ENCODE data around the gene CTNNA2. TPM values are rescaled to one million over a fixed set of nuclear protein-coding genes. Genes with fewer than 3 reads are reported as not detected.

CTNNA2 gene
- total RNA-seq, 1 donor from 2014 or later = not detected

DNA sequence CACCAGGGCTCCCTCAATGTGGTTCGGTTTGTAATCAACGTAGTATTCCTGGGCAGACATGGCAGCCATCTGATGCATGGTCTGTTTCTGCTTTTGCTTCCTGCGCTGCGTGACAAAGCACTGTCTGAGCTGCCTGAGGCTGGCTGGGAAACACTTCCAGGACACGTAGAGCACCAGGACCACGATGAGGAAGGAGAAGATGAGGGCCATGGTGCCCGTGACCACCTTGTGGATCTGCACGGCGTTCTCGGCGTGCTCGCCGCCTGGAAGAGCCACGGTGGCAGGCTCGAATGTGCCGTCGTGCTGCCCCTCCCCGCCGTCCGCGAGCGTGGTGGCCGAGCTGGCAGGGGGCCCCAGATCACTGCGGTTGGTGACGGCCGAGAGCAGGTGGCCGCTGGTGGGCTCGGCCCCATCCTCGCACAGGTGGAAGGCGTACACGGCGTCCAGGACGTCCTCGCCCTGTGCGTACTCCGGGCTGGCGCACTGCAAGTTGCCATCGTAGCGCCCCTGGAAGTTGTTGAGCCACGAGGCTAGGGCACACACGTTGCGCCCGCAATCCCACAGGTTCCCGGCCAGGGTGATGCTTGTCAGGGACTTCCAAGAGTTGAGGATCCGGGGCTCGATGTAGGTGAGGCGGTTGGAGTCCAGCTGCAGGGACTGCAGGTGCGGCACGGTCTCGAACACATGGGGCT is 789.6 kb downstream of the CTNNA2 start:
- intact Hi-C loops (cut with micrococcal nuclease) = no loop called here
- Mint-ChIP-seq H3K27me3 (peaks cover 33% of the 10 kb centered on the region), H3K27ac (no peak overlapping the region), H3K4me3 (no peak overlapping the region), H3K4me1 (no peaks in the 10 kb centered on the region), H3K9me3 (no peaks in the 10 kb centered on the region), H3K36me3 (ENCODE audit: low read depth) (peaks cover 4% of the 10 kb centered on the region)
- no peak for DNase-seq

DNA sequence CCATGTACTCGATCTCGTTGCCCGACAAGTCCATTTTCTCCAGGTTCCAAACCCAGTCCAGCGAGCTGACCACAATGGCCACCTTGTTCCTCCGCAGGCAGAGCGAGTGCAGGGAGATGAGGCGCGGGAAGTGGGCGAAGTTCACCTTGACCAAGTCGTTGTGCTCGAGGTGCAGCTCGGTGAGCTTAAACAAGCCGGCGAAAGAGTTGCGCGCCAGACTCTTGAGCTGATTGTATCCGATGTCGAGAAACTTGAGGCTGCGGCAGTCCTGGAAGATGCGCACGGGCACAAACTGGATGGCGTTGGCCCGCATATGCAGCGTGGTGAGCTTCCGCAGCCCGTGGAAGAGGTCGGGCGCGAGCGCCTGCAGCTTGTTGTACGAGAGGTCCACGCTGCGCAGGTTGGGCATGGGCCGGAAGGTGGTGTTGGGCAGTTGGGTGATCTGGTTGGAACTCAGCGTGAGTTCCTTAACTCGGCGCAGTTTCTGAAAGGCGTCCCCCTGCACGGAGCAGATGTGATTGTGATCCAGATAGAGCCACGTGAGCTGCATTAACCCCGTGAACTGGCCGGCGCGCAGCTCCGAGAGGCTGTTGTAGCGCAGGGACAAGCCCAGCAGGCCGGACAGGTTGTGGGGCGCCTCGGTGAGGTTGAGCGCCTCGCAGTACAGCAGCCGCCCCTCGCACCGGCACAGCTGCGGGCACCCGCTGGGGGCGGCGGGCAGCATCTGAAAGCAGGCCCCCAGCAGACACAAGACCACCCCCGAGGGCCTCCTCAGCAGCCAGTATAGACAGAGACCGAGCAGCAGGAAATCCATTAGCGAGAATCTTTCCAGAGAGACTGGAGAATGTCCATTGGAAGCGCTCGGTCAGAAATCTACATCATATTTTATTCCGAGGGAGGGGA is 790.4 kb downstream of the CTNNA2 start:
- Mint-ChIP-seq H3K4me1 (no peaks in the 10 kb centered on the region), H3K27ac (no peak overlapping the region), H3K9me3 (no peaks in the 10 kb centered on the region), H3K27me3 (peaks cover 33% of the 10 kb centered on the region), H3K36me3 (ENCODE audit: low read depth) (peaks cover 4% of the 10 kb centered on the region), H3K4me3 (no peak overlapping the region)
- intact Hi-C loops (cut with micrococcal nuclease) = no loop called here
- DNase-seq = no peak

DNA sequence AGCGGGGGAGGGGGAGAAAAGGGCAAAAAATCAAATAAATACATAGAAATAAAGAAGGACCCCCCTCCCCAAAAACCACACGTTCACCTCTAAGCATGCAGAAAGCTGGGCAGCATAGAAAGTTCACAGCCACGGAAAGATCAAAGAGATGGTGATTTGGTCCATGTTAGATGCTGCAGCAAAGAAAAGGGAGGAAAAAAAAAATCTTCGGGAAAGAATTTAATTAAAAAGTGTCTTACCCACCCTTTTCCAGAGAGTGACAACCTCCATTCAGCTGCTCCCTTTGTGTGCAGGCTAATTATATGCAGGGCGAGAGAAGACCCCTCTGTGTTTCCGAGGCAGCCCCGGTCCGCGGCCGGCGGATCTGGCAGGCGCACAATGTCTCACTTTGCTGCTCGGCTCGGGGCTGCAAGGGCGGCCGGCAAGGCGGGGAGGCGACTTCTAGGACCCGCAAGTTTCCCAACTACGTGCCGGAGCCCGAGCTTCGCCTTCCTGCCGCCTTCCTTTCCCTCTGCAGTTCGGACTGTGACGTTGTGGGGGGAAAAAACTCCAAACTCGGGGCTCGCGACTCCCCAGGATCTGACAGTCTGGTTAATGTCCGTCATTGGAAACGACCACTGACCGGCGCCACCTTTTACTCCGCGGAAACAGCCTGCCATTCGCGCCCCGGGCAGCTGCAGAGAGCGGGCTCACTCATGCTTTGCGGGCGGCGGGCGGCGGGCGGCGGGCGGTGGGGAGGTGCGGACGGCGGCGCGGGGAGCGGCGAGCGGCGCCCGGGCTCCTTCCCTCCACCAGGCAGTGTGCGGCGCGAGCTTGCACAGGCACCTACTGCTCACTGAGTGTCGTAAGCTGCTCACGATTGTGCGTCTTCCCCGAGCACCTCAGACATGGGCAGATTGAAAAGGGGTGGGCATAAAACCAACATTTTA is 791.3 kb downstream of the CTNNA2 start, which contains the start of gene LRRTM1:
Gene LRRTM1, minus strand, starts transcription at position 844 of the 929 bp plus-strand sequence. CDS start 933 bp downstream, outside the sequence.
- no peak within 1 kb of the TSS for H3K4me3 Mint-ChIP-seq

DNA sequence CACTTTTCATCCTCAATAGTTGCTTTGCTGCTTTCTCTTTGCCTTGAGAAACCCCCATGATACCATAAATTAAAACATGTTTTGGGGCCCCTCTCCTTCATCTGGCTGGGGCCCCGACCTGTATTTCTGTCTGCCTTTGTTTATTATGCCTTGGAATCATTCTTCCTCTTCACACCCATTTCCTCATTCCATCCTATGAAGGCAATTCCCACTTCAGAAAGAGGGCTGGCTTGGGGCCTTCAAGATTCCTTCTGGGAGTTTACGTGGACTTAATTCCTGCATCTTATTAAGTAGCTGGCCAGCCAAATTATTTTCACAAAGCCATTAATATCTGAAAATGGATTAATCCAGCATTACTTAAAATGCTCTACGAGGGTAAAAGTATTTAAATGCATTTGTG is 798.5 kb downstream of the CTNNA2 start:
- Mint-ChIP-seq H3K4me3 (no peak overlapping the region), H3K36me3 (ENCODE audit: low read depth) (no peaks in the 10 kb centered on the region), H3K27ac (no peak overlapping the region), H3K27me3 (peaks cover 1% of the 10 kb centered on the region), H3K4me1 (no peaks in the 10 kb centered on the region), H3K9me3 (no peaks in the 10 kb centered on the region)
- DNase-seq = no peak
- intact Hi-C loops (cut with micrococcal nuclease) = no loop called here

More for the DNA sequence above, 791.3 kb downstream of the CTNNA2 start, which contains the start of gene LRRTM1:
- intact Hi-C loops (cut with micrococcal nuclease) = no loop called here
- Mint-ChIP-seq H3K27ac (no peak within 1 kb of the TSS), H3K27me3 (peaks cover 33% of the 10 kb centered on the region), H3K4me1 (no peaks in the 10 kb centered on the region), H3K9me3 (no peaks in the 10 kb centered on the region), H3K36me3 (ENCODE audit: low read depth) (peaks cover 4% of the 10 kb centered on the region)
- no peak for DNase-seq

DNA sequence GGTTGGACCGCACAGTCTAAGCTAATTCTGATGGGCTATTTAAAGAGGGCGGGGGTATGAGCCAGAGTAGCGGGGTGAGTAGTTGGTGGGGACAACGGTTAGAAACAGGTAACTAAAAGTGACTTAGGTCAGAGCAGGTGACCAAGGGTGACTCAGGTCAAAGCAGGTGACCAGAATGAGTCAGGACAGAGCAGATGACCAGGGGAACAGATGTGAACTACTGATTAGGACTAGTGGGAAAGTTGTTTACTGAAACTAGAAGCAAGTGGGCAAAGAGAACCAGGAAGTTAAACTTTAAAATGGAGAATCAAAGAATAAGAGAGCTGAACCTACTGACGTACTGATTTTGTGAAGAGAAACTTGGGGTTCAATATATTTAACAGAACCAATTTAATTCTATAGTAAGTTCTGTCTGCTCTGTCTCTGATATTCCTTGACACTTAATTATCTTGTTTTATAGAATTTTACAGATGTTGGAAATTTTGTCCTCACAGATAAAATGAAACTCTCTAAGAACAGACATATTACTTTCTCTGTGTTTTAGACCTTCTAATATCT is 799.5 kb downstream of the CTNNA2 start:
- Mint-ChIP-seq H3K4me3 (no peak overlapping the region), H3K27ac (no peak overlapping the region), H3K9me3 (no peaks in the 10 kb centered on the region), H3K27me3 (no peaks in the 10 kb centered on the region), H3K36me3 (ENCODE audit: low read depth) (no peaks in the 10 kb centered on the region), H3K4me1 (no peaks in the 10 kb centered on the region)
- intact Hi-C loops (cut with micrococcal nuclease) = no loop called here
- DNase-seq = no peak

DNA sequence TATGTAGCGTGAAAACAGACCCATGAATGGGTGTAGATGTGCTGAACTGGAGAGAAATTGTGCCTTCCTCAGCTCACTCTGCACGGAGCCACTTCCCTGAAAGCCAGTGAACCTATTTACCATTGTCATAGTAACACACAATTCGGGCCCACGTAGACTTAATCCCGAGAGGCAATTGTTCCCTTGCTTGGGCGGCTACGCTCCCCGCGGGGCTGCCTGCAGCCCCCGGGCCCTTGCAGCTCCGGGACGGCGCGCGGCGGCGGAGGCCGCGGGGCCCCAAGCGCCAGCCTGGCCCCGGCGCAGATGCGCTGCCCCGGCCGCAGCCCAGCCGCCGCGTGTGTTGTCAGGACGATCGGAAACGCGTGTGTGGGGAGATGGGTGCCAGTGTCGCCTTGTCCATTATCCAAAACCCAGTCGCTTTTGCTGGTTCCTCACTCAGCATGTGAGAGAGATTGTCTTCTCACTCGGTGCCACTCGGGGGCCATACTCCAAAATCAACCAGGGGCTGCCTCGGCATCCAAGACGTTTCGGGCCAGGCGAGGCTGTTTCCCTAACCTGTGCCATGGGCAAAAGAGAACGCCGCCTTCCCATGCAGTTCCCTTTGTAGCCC is 809.6 kb downstream of the CTNNA2 start:
- no peak overlapping the region for H3K27ac Mint-ChIP-seq
- H3K4me3 Mint-ChIP-seq = no peak overlapping the region
- H3K9me3 Mint-ChIP-seq = no peaks in the 10 kb centered on the region
- intact Hi-C loops (cut with micrococcal nuclease) = no loop called here
- DNase-seq = no peak
- no peaks in the 10 kb centered on the region for H3K36me3 Mint-ChIP-seq (ENCODE audit: low read depth)
- H3K4me1 Mint-ChIP-seq = no peaks in the 10 kb centered on the region
- H3K27me3 Mint-ChIP-seq = peaks cover 3% of the 10 kb centered on the region

DNA sequence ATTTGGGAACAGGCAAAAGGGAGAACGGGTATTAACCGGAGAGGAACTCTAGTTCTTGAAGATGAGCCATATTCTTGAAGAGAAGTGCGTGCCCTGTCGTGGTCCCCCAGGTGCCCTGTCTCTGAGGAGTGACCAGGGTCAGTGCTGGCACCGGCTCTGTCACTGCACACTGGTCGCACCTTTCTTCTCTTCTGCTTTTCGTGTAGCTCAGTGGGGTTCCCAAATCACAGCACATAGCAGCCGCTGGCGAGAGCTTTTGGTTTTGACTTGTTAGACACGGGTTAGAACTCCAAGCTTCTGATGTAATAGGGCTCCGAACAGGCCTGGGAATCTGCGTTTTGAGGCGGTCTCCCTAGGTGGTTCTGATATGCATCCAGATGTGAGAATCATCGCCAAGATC is 810.1 kb downstream of the CTNNA2 start:
- H3K27me3 Mint-ChIP-seq = peaks cover 3% of the 10 kb centered on the region
- intact Hi-C loops (cut with micrococcal nuclease) = no loop called here
- no peaks in the 10 kb centered on the region for H3K4me1 Mint-ChIP-seq

DNA sequence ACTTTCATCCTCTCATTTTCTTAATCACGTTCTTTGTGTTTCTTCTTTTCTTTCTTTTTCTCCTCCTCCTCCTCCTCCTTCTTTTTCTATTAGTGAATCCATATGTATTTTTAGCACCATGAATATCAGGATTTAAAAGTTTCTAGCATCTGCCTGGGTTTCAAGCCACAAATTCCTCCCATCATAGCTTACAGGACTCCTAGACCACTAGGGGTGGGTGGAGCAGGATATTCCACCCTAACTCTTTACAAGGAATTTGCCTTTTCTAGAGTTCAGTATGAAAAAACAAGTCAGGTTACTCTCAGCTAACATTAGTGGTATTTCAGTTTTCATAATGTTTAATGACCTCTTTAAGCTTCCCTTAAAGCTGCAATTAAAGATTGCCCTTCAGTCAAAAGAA is 810.8 kb downstream of the CTNNA2 start:
- Mint-ChIP-seq H3K4me3 (no peak overlapping the region), H3K9me3 (no peaks in the 10 kb centered on the region), H3K36me3 (ENCODE audit: low read depth) (no peaks in the 10 kb centered on the region), H3K27me3 (peaks cover 3% of the 10 kb centered on the region), H3K27ac (no peak overlapping the region), H3K4me1 (no peaks in the 10 kb centered on the region)
- DNase-seq = no peak
- intact Hi-C loops (cut with micrococcal nuclease) = no loop called here

More for the DNA sequence above, 810.1 kb downstream of the CTNNA2 start:
- no peaks in the 10 kb centered on the region for H3K9me3 Mint-ChIP-seq
- no peak overlapping the region for H3K4me3 Mint-ChIP-seq
- H3K36me3 Mint-ChIP-seq (ENCODE audit: low read depth) = no peaks in the 10 kb centered on the region
- no peak overlapping the region for H3K27ac Mint-ChIP-seq
- no peak for DNase-seq

DNA sequence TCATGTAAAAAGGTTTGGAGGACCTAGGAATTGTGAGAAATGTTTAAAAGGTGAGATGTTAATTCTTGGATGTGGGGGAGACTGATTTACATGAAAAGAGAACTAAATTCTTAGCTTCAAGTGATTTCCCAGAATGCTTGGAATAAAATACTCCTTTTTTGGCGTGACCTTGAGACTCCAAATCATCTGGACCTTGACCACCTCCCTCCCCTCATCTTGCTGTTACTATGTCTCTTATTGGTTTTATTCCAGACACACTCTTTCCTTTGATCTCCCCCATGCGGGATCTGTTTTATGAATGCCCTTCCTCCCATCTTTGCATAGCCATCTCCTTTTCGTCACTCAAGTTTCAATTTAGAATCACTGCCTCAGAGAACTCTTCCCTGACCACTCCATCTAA is 811.7 kb downstream of the CTNNA2 start:
- Mint-ChIP-seq H3K9me3 (no peaks in the 10 kb centered on the region), H3K27ac (no peak overlapping the region), H3K27me3 (peaks cover 3% of the 10 kb centered on the region), H3K4me3 (no peak overlapping the region), H3K4me1 (no peaks in the 10 kb centered on the region), H3K36me3 (ENCODE audit: low read depth) (no peaks in the 10 kb centered on the region)
- intact Hi-C loops (cut with micrococcal nuclease) = no loop called here
- no peak for DNase-seq

DNA sequence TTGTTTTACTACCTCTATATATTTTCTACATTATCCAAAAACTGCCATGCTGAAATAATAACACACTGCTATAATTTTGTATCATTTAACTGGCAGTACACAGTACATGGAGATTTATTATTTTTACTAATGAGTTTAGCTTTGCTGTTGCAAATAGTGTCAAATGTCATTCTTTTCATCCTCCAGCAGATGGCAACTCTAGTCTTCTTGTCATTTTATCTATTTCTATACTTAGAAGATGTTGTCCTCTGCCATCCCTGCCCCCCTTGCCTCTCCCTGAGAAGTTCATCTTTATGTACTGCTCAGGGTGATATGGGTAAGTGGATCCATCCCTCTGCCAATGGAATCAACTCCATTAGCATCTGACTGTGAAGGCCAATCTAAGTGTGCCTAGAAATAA is 813.4 kb downstream of the CTNNA2 start:
- Mint-ChIP-seq H3K9me3 (no peaks in the 10 kb centered on the region), H3K27ac (no peak overlapping the region), H3K4me1 (no peaks in the 10 kb centered on the region), H3K36me3 (ENCODE audit: low read depth) (no peaks in the 10 kb centered on the region), H3K27me3 (peaks cover 2% of the 10 kb centered on the region), H3K4me3 (no peak overlapping the region)
- intact Hi-C loops (cut with micrococcal nuclease) = no loop called here
- DNase-seq = no peak

DNA sequence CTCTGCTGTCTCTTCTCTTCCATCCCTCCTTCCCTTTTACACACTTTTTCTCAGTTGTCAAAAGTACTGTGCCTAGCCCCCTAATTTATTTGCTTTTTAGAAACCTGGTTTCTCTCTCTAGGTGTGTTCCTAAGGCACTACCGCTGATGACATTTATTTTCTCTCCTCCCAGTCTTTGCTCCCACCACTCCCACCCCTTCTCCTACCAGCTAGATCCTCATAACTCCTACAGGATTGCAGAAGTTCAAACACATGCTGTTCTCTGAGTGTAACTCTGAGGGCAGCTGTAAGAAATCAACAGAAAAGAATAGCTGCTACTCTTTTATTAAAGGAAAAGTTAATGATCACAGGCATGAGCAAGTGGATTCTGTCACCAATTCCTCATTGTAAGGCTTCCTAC is 814.0 kb downstream of the CTNNA2 start:
- Mint-ChIP-seq H3K27ac (no peak overlapping the region), H3K4me1 (no peaks in the 10 kb centered on the region), H3K9me3 (no peaks in the 10 kb centered on the region), H3K27me3 (peaks cover 1% of the 10 kb centered on the region), H3K36me3 (ENCODE audit: low read depth) (no peaks in the 10 kb centered on the region), H3K4me3 (no peak overlapping the region)
- intact Hi-C loops (cut with micrococcal nuclease) = no loop called here
- no peak for DNase-seq

DNA sequence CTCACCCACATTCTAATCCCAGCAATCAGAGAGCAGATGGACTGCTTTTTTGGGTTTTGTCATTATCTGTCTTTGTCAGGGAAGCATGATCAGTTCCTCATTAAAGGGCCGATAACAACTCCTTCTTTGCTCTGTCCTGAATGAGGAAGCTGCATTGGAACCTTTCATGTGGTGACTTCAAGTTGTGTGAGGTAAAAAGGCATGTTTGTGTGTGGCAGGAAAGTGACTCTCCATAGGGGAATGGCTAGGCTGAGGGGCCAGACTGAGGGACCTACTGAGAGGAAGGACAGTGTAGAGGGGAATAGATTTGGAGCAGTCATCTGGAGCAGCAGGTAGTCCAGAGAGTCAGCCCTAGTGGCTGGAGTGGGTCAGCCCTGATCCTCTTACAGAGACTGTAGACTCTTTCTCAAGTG is 815.3 kb downstream of the CTNNA2 start:
- Mint-ChIP-seq H3K27ac (no peak overlapping the region), H3K27me3 (no peaks in the 10 kb centered on the region), H3K4me3 (no peak overlapping the region), H3K4me1 (no peaks in the 10 kb centered on the region), H3K9me3 (no peaks in the 10 kb centered on the region), H3K36me3 (ENCODE audit: low read depth) (no peaks in the 10 kb centered on the region)
- no peak for DNase-seq
- intact Hi-C loops (cut with micrococcal nuclease) = no loop called here

DNA sequence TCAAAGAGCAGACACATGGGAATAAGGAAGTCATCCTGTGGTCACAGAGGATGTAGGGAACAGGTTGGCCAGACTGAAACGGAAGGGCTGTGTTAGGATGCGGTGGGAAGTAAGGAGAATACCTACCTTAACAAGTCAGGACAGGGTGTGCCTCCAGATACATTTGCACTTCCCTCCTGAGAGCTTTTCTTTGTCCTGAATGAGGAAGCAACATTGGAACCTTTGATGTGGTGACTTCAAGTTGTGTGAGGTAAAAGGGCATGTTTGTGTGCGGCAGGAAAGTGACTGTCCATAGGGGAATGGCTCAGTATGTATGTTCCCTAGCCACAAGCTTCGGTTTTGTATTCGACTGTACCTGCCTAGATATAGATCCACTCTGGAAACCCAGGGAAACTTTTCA is 816.6 kb downstream of the CTNNA2 start:
- H3K4me1 Mint-ChIP-seq = no peaks in the 10 kb centered on the region
- no peak for DNase-seq
- H3K27me3 Mint-ChIP-seq = no peaks in the 10 kb centered on the region
- H3K36me3 Mint-ChIP-seq (ENCODE audit: low read depth) = no peaks in the 10 kb centered on the region
- intact Hi-C loops (cut with micrococcal nuclease) = no loop called here
- no peak overlapping the region for H3K27ac Mint-ChIP-seq
- no peaks in the 10 kb centered on the region for H3K9me3 Mint-ChIP-seq
- no peak overlapping the region for H3K4me3 Mint-ChIP-seq

Measured in activated CD4-positive, alpha-beta T cell treated with anti-CD3 and anti-CD28 coated beads, Interleukin-2, amount 10 ng/mL, durations not matched to agents 24 days and 14 days (primary cell).